Amniotic epithelial cell (primary cell): Measurements from ENCODE around the gene PXYLP1.
A peak's percentile ranks its signal among the peaks of the same experiment; 100 is the strongest.

Experiments used
- DNase-seq: peaks from one replicate; pipeline ENCODE4 v3.0.0-alpha.2; 2010; ENCODE audit warnings: low read depth

Gene PXYLP1

GRCh38 chr3:141326123-141326522 lies 94.5 kb downstream of the PXYLP1 start:
- DNase-seq = no peak

GRCh38 chr3:141326626-141327025 lies 95.0 kb downstream of the PXYLP1 start:
- DNase-seq = no peak

GRCh38 chr3:141328286-141329166 lies 96.9 kb downstream of the PXYLP1 start:
- no peak for DNase-seq

GRCh38 chr3:141330235-141330634 lies 98.6 kb downstream of the PXYLP1 start:
- no peak for DNase-seq

GRCh38 chr3:141330718-141331376 lies 99.2 kb downstream of the PXYLP1 start:
- DNase-seq = no peak

GRCh38 chr3:141331377-141332318 lies 100.0 kb downstream of the PXYLP1 start:
- DNase-seq = peak; percentile 90

- DNase-seq = no peak
These were observed 100.8 kb downstream of the PXYLP1 start for GRCh38 chr3:141332416-141332815.

- peak; percentile 26 for DNase-seq
These were observed 102.4 kb downstream of the PXYLP1 start for GRCh38 chr3:141333836-141334626.

GRCh38 chr3:141334627-141335250 lies 103.1 kb downstream of the PXYLP1 start:
- no peak for DNase-seq

- DNase-seq = peak; percentile 71
These were observed 104.0 kb downstream of the PXYLP1 start for GRCh38 chr3:141335531-141336061.

GRCh38 chr3:141336672-141337522 lies 105.3 kb downstream of the PXYLP1 start:
- DNase-seq = peak; percentile 81

- no peak for DNase-seq
These were observed 105.9 kb downstream of the PXYLP1 start for GRCh38 chr3:141337523-141337854.

GRCh38 chr3:141337991-141338390 lies 106.4 kb downstream of the PXYLP1 start:
- no peak for DNase-seq

GRCh38 chr3:141338881-141339280 lies 107.3 kb downstream of the PXYLP1 start:
- no peak for DNase-seq

GRCh38 chr3:141341536-141341935 lies 109.9 kb downstream of the PXYLP1 start:
- DNase-seq = no peak

GRCh38 chr3:141342386-141342785 lies 110.8 kb downstream of the PXYLP1 start:
- DNase-seq = no peak

- DNase-seq = no peak
These were observed 111.5 kb downstream of the PXYLP1 start for GRCh38 chr3:141343077-141343476.

GRCh38 chr3:141343865-141344271 lies 112.2 kb downstream of the PXYLP1 start:
- no peak for DNase-seq
